GM23338 (cell line): ENCODE measurements around the gene TMTC2. TPM values are rescaled to one million over a fixed set of nuclear protein-coding genes. Genes with fewer than 3 reads are reported as not detected.

Source experiments
- ATAC-seq: fragments of 200-7000 bp; cut with Tn5 transposase; 3 replicates; pipeline ENCODE4 v1.9.1; 2020
- DNase-seq: peaks from one replicate; pipeline ENCODE4 v3.0.0-alpha.2; 2015; ENCODE audit warnings: low spot score
- H2AFZ ChIP-seq: fragments of 200-600 bp; sonication (generic); 2 replicates; pipeline ENCODE4 v1.8.0; 2016; ENCODE audit warnings: antibody characterized with exemption, mild to moderate bottlenecking, moderate library complexity
- H3F3A ChIP-seq: fragments of 200-600 bp; sonication (generic); replicated peaks from 2 replicates; pipeline ENCODE4 v1.8.0; 2017; ENCODE audit warnings: antibody characterized with exemption, mixed run types, low read depth
- H3K27ac ChIP-seq: fragments of 200-600 bp; sonication (generic); 2 replicates; pipeline ENCODE4 v1.6.1; 2016; ENCODE audit warnings: low read depth
- H3K27me3 ChIP-seq: fragments of 200-600 bp; sonication (generic); 2 replicates; pipeline ENCODE4 v1.8.0; 2016; ENCODE audit warnings: mild to moderate bottlenecking, mixed run types, moderate library complexity; ENCODE audit not compliant: insufficient read depth
- H3K36me3 ChIP-seq: fragments of 200-600 bp; sonication (generic); 2 replicates; pipeline ENCODE4 v1.8.0; 2016; ENCODE audit warnings: mild to moderate bottlenecking; ENCODE audit not compliant: insufficient read depth
- H3K4me1 ChIP-seq: fragments of 200-600 bp; sonication (generic); 2 replicates; pipeline ENCODE4 v1.8.0; 2016; ENCODE audit warnings: mild to moderate bottlenecking, moderate library complexity; ENCODE audit not compliant: insufficient read depth
- H3K4me2 ChIP-seq: fragments of 200-600 bp; sonication (generic); 2 replicates; pipeline ENCODE4 v1.7.1; 2017; ENCODE audit warnings: mixed run types
- H3K4me3 ChIP-seq: fragments of 200-600 bp; sonication (generic); 2 replicates; pipeline ENCODE4 v1.6.1; 2016; ENCODE audit warnings: mixed run types
- H3K79me2 ChIP-seq: fragments of 200-600 bp; sonication (generic); replicated peaks from 2 replicates; pipeline ENCODE4 v1.8.0; 2017; ENCODE audit warnings: mild to moderate bottlenecking; ENCODE audit not compliant: insufficient read depth
- H3K9me2 ChIP-seq: fragments of 200-600 bp; sonication (generic); 2 replicates; pipeline ENCODE4 v1.8.0; 2017; ENCODE audit not compliant: insufficient read depth
- H4K20me1 ChIP-seq: fragments of 200-600 bp; sonication (generic); replicated peaks from 2 replicates; pipeline ENCODE4 v1.8.0; 2017; ENCODE audit warnings: mild to moderate bottlenecking; ENCODE audit not compliant: insufficient read depth
- H3K27ac Mint-ChIP-seq: 2 replicates; pipeline ENCODE4 v1.8.0; 2020; ENCODE audit warnings: inconsistent platforms, mild to moderate bottlenecking, moderate library complexity, mixed read lengths
- H3K27me3 Mint-ChIP-seq: 3 replicates; pipeline ENCODE4 v1.8.0; 2022; ENCODE audit warnings: low read depth, mild to moderate bottlenecking, moderate library complexity, mixed read lengths, inconsistent platforms; ENCODE audit not compliant: insufficient read depth, poor library complexity
- H3K36me3 Mint-ChIP-seq: 3 replicates; pipeline ENCODE4 v1.8.0; 2021; ENCODE audit warnings: low read depth, mild to moderate bottlenecking, inconsistent platforms, moderate library complexity, mixed read lengths
- H3K4me1 Mint-ChIP-seq: 3 replicates; pipeline ENCODE4 v1.8.0; 2020; ENCODE audit warnings: mild to moderate bottlenecking, inconsistent platforms, mixed read lengths
- H3K4me3 Mint-ChIP-seq: 3 replicates; pipeline ENCODE4 v1.8.0; 2021; ENCODE audit warnings: moderate library complexity, mild to moderate bottlenecking, inconsistent platforms, mixed read lengths
- H3K9me3 Mint-ChIP-seq: 3 replicates; pipeline ENCODE4 v1.8.0; 2020; ENCODE audit warnings: moderate library complexity, mild to moderate bottlenecking, inconsistent platforms, mixed read lengths
- CREB1 ChIP-seq: fragments of 250-450 bp; sonication (Bioruptor Pico); IDR thresholded peaks from 2 replicates; pipeline ENCODE4 v1.5.0; 2020; ENCODE audit warnings: low read depth, mild to moderate bottlenecking, moderate library complexity
- JUNB ChIP-seq: IDR thresholded peaks from one replicate; pipeline ENCODE4 v1.6.1; 2016; ENCODE audit warnings: antibody characterized with exemption; ENCODE audit not compliant: unreplicated experiment
- NANOG ChIP-seq: IDR thresholded peaks from 2 replicates; pipeline ENCODE4 v1.6.1; 2016; ENCODE audit warnings: antibody characterized with exemption, borderline replicate concordance
- POLR2AphosphoS5 ChIP-seq: IDR thresholded peaks from 2 replicates; pipeline ENCODE4 v1.6.1; 2016; ENCODE audit warnings: antibody characterized with exemption, low read depth
- STAT1 ChIP-seq: IDR thresholded peaks from one replicate; pipeline ENCODE4 v1.6.1; 2016; ENCODE audit warnings: antibody characterized with exemption; ENCODE audit not compliant: unreplicated experiment
- ZNF462 ChIP-seq: fragments of 250-450 bp; sonication (Bioruptor Pico); IDR thresholded peaks from 2 replicates; pipeline ENCODE4 v1.5.0; 2020; ENCODE audit warnings: mild to moderate bottlenecking, moderate library complexity
- polyA plus RNA-seq: library from polyadenylated mRNA; unstranded; fragments of >200 nt; fragmentation: Nextera tagmentation; extraction: Ambion mirVana; gene quantifications from 2 replicates; pipeline ENCODE4 v1.2.1, GENCODE V29; 2016
- total RNA-seq: library from RNA; depleted of rRNA; stranded (reverse); fragments of >200 nt; shearing (Covaris generic); gene quantifications from 2 replicates; pipeline ENCODE4 v1.2.3, GENCODE V29; 2014

The TMTC2 gene
- total and polyA plus RNA-seq, 2 experiments from 2014 or later = 0.57 to 6.5 TPM

DNA sequence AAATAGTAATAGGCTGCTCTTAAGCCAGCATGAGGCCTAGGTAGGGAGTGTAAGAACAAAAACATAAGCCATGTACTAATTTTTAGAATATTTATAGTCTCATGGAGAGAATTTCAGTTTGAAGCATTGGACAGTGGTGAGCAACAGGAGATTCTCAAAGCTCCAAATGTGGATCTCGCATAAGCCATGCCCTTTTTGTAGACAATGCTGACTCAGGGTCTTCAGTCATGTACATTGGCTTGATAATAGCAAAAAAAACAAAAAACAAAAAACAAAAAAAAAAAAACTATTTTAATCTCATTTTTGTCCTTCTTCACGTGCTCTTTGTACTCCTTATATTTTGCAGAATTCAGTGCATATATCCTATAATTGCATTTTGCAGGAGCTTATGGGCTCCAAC, 402.9 kb downstream of the TMTC2 start (continued):
- TF ChIP-seq CREB1 (CRISPR knock-in tag) (no peak), JUNB (no peak), POLR2AphosphoS5 (no peak), ZNF462 (CRISPR knock-in tag) (no peak), NANOG (no peak)

GRCh38 chr12:83092129-83092528, 405.4 kb downstream of the TMTC2 start:
- H3F3A ChIP-seq = no peaks in the 10 kb centered on the region
- H3K27ac Mint-ChIP-seq = no peak overlapping the region
- no peaks in the 10 kb centered on the region for H3K79me2 ChIP-seq
- no peaks in the 10 kb centered on the region for H3K36me3 ChIP-seq
- H3K9me3 Mint-ChIP-seq = no peaks in the 10 kb centered on the region; the same call in 1 of the 3 replicates
- no peak overlapping the region for H3K4me3 ChIP-seq
- no peak overlapping the region for H2AFZ ChIP-seq
- TF ChIP-seq STAT1 = no peak
- peaks cover 7% of the 10 kb centered on the region; the same call in 1 of the 2 replicates for H3K4me1 ChIP-seq
- H3K4me2 ChIP-seq = no peak overlapping the region
- H3K4me1 Mint-ChIP-seq = peaks cover 24% of the 10 kb centered on the region
- no peak overlapping the region for H3K4me3 Mint-ChIP-seq
- DNase-seq = no peak
- H3K27ac ChIP-seq = no peak overlapping the region
- ATAC-seq = peak; percentile 42; the same call in 2 of the 3 replicates
- H3K27me3 Mint-ChIP-seq = no peaks in the 10 kb centered on the region
- no peaks in the 10 kb centered on the region for H4K20me1 ChIP-seq
- peaks cover 2% of the 10 kb centered on the region; the same call in 1 of the 3 replicates for H3K36me3 Mint-ChIP-seq
- H3K27me3 ChIP-seq = no peaks in the 10 kb centered on the region
- H3K9me2 ChIP-seq = peaks cover 6% of the 10 kb centered on the region
